ENCODE measurements around the gene LRMDA. TPM values are rescaled to one million over a fixed set of nuclear protein-coding genes. Genes with fewer than 3 reads are reported as not detected.

LRMDA gene
- total RNA-seq, 1 donor from 2014 or later: 2.1 TPM

DNA sequence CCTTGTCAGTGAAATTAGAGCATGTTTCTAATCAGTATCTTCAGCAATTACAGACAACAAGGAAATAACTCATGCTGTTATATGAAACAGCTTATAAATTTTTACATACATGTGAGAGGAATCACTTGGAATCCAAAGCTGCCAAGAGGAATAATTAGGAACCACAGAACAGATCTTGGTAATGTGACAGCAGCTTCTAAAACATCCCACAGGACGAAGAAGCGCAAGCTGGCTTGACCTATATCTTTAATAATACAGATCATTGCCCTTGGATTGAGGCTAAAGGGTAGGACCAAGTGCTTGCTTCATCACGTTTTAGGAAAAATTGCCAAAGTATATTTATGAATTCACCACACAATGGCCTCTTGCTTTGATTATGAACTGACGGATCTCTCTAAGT is 869.8 kb downstream of the LRMDA start:
- H3K4me1 Mint-ChIP-seq (ENCODE audit: low read depth, unreplicated experiment): peaks cover 18% of the 10 kb centered on the region
- no peaks in the 10 kb centered on the region for H3K9me3 Mint-ChIP-seq (ENCODE audit: unreplicated experiment)
- H3K27me3 Mint-ChIP-seq (ENCODE audit: unreplicated experiment): no peaks in the 10 kb centered on the region
- no peaks in the 10 kb centered on the region for H3K36me3 Mint-ChIP-seq (ENCODE audit: unreplicated experiment)
- DNase-seq: no peak
- H3K27ac Mint-ChIP-seq (ENCODE audit: unreplicated experiment): no peak overlapping the region
- H3K4me3 Mint-ChIP-seq (ENCODE audit: unreplicated experiment): no peak overlapping the region
- TF ChIP-seq, protein P1, sequence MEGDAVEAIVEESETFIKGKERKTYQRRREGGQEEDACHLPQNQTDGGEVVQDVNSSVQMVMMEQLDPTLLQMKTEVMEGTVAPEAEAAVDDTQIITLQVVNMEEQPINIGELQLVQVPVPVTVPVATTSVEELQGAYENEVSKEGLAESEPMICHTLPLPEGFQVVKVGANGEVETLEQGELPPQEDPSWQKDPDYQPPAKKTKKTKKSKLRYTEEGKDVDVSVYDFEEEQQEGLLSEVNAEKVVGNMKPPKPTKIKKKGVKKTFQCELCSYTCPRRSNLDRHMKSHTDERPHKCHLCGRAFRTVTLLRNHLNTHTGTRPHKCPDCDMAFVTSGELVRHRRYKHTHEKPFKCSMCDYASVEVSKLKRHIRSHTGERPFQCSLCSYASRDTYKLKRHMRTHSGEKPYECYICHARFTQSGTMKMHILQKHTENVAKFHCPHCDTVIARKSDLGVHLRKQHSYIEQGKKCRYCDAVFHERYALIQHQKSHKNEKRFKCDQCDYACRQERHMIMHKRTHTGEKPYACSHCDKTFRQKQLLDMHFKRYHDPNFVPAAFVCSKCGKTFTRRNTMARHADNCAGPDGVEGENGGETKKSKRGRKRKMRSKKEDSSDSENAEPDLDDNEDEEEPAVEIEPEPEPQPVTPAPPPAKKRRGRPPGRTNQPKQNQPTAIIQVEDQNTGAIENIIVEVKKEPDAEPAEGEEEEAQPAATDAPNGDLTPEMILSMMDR (IDR thresholded peaks at IDR 0.05; ENCODE audit: partially characterized antibody, unreplicated experiment): no peak

DNA sequence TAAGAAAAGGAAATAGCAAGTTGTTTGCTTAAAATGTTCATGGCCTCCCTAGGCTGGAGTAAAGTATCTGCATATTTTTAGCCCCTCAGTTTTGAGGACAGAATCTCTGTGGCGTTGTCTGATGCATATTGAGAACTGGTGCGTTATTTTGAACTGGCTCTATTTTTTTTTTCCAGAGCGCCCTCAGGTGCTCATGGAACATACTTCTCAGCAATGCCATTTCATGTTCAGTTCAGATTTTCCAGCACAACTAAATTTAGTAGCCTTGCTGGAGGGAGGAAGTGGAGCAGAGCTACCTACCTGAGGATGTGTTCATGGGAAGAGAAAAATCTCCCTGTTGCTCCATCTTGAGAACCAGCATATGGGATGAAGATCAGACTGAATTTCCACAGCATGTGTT is 870.5 kb downstream of the LRMDA start:
- Mint-ChIP-seq H3K9me3 (ENCODE audit: unreplicated experiment) (no peaks in the 10 kb centered on the region), H3K27ac (ENCODE audit: unreplicated experiment) (no peak overlapping the region), H3K27me3 (ENCODE audit: unreplicated experiment) (no peaks in the 10 kb centered on the region), H3K36me3 (ENCODE audit: unreplicated experiment) (no peaks in the 10 kb centered on the region), H3K4me1 (ENCODE audit: low read depth, unreplicated experiment) (peaks cover 18% of the 10 kb centered on the region), H3K4me3 (ENCODE audit: unreplicated experiment) (no peak overlapping the region)
- DNase-seq: no peak
- TF ChIP-seq, protein P1 (IDR thresholded peaks at IDR 0.05; ENCODE audit: partially characterized antibody, unreplicated experiment): peak; percentile 21

DNA sequence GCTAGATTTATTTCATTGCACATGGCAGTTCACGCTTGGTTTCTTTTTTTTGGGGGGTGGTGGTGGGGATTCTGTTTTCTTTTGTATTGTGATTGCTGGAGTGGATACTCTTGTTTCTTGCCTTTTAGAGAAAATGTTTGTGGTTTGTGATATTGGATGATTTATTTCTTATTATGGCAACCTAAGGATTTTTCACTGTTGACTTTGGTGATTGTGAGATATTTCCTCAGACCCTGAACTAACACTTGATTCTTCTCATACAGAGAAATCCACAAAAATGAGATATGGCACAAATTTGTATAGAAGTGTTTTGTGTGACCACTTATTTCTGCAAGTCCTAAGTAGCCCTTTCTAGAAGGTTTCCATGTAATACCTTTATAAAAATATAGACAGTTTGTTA is 871.1 kb downstream of the LRMDA start:
- H3K4me3 Mint-ChIP-seq (ENCODE audit: unreplicated experiment): no peak overlapping the region
- no peaks in the 10 kb centered on the region for H3K9me3 Mint-ChIP-seq (ENCODE audit: unreplicated experiment)
- H3K36me3 Mint-ChIP-seq (ENCODE audit: unreplicated experiment): no peaks in the 10 kb centered on the region
- peaks cover 18% of the 10 kb centered on the region for H3K4me1 Mint-ChIP-seq (ENCODE audit: low read depth, unreplicated experiment)
- H3K27me3 Mint-ChIP-seq (ENCODE audit: unreplicated experiment): no peaks in the 10 kb centered on the region
- no peak for DNase-seq
- TF ChIP-seq, protein P1 (IDR thresholded peaks at IDR 0.05; ENCODE audit: partially characterized antibody, unreplicated experiment): no peak
- H3K27ac Mint-ChIP-seq (ENCODE audit: unreplicated experiment): no peak overlapping the region

DNA sequence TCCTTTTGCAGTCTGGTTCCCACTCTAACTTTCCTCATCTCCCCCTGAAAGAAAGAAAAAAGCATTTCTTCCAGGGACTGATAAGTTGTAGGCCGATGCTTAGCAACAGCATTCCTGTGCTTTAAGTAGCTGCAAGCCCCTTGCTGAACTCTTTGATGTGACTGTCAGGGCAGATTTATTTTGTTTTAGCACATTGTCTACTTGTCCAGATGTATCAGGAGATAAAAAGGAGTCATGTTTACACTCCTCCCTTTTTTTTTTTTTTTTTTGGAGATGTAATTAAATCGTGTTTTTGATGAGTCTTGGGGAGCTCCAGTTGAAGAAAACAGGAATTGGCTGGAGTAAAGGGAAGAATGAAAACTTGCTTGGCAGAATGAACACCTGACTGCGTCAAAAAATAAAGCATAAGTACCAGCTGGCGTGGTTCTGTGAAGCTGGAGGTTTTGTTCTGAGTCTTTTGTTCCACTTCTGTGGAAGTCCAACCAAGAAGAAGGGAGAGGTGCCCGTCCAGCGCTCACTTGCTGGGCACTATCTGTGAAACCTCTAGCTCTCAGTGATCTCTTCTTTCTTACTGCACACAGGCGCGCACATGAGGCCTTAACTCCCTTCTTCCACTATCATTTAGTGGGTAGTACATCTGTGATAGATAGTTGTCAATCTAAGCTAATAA is 871.7 kb downstream of the LRMDA start:
- H3K27me3 Mint-ChIP-seq (ENCODE audit: unreplicated experiment): no peaks in the 10 kb centered on the region
- H3K36me3 Mint-ChIP-seq (ENCODE audit: unreplicated experiment): no peaks in the 10 kb centered on the region
- no peak overlapping the region for H3K27ac Mint-ChIP-seq (ENCODE audit: unreplicated experiment)
- TF ChIP-seq, protein P1 (IDR thresholded peaks at IDR 0.05; ENCODE audit: partially characterized antibody, unreplicated experiment): no peak
- DNase-seq: no peak
- H3K4me3 Mint-ChIP-seq (ENCODE audit: unreplicated experiment): no peak overlapping the region
- H3K9me3 Mint-ChIP-seq (ENCODE audit: unreplicated experiment): no peaks in the 10 kb centered on the region
- peaks cover 15% of the 10 kb centered on the region for H3K4me1 Mint-ChIP-seq (ENCODE audit: low read depth, unreplicated experiment)

DNA sequence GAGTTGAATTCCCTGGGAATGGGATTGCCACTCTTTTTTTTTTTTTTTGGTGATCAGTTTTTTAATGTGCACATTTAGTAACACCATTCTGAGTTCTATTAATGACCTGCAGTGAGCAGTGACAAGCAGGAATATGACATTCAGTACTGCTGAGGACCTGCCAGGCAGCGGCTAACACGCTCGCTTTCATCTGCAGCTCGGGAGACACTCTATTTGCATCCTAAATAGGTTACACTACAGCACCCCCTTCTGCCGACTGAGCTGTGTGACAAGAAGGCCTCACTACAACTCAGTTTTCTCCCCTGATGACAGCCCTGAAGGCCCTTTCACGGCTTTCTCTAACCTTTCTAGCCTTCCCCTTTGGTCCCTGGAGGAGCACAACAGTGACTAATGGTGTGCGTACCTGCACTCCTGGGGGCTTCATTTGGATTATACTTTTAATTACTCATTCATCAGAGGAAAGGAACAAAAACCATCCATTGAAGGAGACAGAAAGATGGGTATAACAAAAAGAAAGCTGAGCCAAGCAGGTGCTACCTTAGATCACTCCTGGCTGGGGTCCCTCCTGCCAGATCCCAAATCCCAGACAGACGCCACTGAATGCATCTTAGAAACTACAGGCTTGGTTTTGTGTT is 872.4 kb downstream of the LRMDA start:
- H3K4me3 Mint-ChIP-seq (ENCODE audit: unreplicated experiment): no peak overlapping the region
- H3K9me3 Mint-ChIP-seq (ENCODE audit: unreplicated experiment): no peaks in the 10 kb centered on the region
- peaks cover 15% of the 10 kb centered on the region for H3K4me1 Mint-ChIP-seq (ENCODE audit: low read depth, unreplicated experiment)
- H3K27me3 Mint-ChIP-seq (ENCODE audit: unreplicated experiment): no peaks in the 10 kb centered on the region
- peak; percentile 76 for DNase-seq
- H3K36me3 Mint-ChIP-seq (ENCODE audit: unreplicated experiment): no peaks in the 10 kb centered on the region
- H3K27ac Mint-ChIP-seq (ENCODE audit: unreplicated experiment): no peak overlapping the region
- TF ChIP-seq, protein P1 (IDR thresholded peaks at IDR 0.05; ENCODE audit: partially characterized antibody, unreplicated experiment): peak; percentile 47
